Stimulated activated CD4-positive, alpha-beta T cell treated with anti-CD3 and anti-CD28 coated beads, Interleukin-12 subunit alpha, Interleukin-12 subunit beta, amount 100 ng/mL, for 48 hours (primary cell): Measurements from ENCODE around the gene TRAPPC2B.

ENCODE experiments used
- DNase-seq, 3 donors: peaks; one replicate each; pipeline ENCODE4 v3.0.0-alpha.2; 2020; ENCODE audit warnings: low read depth in 2 of 3, low spot score in 1 of 3

TRAPPC2B gene

DNA sequence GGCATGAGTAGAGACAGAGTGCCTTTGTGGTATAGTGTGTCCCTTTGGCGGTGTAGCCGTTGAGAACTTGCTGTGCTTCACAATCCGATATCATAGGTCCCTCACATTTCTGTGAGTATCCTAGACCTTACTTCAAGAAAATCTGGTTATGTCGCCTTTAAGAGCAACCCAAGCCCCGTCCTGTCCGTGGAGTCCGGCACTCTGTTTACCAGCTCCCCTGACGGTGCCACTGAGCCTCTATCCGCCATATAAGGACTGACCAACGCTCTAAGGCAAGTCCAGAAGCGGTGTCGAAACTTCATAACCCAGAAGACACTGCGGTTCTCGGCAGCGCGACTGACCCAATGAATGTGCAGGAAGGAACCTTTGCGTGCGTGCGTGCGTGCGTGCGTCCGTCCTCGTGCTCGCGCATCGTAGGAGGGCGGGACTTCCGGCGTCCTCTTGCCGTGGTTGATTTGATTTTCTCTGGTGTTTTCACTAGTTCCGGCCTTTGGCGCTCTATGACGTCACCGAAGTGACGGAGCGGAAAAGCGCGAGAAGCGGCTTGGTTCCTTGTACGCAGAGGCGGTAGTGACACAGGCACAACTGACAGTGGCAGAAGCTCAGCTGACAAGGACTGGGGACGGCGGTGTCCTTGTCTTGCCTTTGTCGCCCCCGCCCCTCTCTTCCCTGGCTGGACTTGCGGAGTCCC is at the start of gene TRAPPC2B, which contains the start of gene ZNF547:
TRAPPC2B (plus strand) TSS at position 555 of the 691 bp plus-strand sequence. CDS start 1,283 bp downstream, outside the sequence.
ZNF547 (plus strand) TSS at position 555 of the 691 bp plus-strand sequence. CDS start 5,005 bp downstream, outside the sequence.
- DNase-seq = peak; percentile 95 to 96 (median 96)

DNA sequence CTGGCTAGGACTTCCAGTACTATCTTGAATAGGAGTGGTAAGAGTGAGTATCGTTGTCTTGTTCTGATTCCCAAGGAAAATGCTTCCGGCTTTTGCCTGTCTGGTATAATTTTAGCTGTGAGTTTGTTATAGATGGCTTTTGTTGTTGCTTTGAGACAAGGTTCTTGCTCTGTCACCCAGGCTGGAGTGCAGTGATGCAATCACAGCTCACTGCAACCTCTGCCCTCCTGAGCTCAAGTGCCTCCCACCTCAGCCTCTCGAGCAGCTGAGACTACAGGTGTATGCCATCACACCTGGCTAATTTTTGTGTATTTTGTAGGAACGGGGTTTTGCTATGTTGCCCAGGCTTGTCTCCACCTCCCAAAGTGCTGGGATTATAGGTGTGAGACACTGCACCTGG is 49.2 kb upstream of the TRAPPC2B start:
- DNase-seq = no peak

DNA sequence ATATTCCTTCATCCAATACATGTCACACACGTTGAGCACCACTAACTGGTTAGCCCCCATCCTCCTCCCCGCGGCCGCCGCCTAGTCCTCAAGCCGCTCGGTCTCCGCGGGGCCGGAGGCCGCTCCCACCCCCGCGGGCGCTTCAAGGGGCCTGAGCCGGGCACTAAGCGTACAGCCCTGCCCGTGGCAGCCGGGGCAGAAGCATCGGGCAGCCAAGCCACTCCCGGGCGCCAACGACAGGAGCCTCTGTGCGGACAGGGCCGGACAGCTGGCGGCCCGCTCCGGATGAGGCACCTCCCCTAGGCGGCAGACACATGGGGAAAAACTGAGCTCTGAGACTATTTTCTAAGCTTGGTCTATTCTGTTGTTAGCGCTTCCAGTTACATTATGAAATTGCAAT is 45.8 kb upstream of the TRAPPC2B start:
- no peak for DNase-seq

DNA sequence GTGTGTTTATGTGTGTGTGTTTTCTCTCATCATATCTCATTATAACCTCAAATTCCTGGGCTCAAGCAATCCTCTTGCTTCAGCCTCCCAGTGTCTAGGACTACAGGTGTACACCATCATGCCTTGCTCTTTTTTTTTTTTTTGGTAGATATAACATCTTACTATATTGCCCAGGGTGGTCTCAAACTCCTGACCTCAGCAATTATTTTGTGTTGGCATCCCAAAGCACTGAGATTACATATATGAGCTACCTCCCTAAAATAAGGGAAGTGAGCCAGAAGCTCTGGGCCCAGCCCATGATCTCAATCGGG is 43.5 kb upstream of the TRAPPC2B start:
- no peak for DNase-seq

DNA sequence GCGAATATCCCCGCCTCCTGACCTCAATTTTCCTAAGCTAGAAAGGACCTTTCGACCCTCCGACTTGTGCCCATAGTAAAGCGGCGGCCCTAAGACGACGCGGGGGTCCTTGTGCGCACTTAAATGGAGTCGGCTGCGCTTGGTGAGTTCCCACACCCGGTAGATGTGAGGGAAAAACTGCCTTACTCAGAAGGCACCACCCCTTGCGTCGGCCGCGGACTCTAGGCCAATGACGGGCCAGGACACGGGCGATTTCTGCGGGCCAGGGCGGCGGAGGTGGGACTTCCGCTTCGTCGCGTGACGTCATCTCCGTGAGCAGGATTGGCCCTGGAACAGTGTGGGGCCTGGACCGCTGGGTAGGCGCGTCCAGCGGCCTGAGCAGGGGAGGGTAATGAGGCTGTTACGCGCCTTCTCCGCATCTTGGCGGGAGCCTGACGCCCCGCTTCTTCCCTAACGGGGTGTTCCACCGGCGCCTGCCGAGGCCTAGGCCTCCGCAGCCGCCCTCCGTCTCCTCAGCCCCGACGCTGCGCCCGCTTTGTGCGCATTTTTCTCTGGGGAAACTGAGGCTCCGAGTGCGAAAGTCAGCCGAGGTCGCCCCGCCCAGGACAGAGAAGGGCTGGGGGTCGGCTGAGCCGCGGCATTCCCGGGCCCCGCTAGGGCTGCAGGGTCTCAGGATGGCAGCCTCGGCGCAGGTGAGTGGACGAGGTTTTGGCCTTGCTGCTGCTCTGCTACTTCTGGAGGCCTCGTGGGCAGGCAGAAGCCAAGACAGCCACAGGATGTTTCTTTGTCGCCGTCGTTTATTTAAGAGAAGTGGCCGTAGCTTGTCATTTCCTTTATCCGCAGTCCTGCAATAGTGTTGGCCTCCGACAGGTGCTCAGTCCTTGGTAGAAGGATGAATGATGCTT is 42.9 kb upstream of the TRAPPC2B start, which contains the start of gene ZNF543:
ZNF543 (plus strand) TSS at position 293 of the 905 bp plus-strand sequence; CDS start at position 675, 382 bp downstream.
- peak; percentile 85 to 88 (median 85) for DNase-seq

DNA sequence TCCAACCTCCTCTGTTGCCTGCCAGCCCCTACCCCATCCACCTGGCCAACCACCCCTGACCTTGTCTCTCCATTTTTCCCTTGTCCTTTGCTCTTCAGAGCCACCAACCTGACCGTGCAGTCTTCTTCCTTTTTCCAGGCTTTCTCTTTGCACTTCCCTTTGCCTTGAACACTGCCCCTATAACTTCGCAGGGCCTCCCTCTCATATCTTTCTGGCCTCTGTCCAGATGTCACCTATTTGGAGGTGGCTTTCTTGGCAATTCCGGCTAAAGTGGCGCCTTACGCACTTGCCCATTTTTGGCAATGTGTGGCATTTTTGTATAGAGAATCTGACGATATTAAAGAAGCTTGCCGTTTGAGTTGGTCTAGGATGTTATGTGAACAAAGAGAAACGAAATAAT is 42.2 kb upstream of the TRAPPC2B start:
- DNase-seq = no peak

DNA sequence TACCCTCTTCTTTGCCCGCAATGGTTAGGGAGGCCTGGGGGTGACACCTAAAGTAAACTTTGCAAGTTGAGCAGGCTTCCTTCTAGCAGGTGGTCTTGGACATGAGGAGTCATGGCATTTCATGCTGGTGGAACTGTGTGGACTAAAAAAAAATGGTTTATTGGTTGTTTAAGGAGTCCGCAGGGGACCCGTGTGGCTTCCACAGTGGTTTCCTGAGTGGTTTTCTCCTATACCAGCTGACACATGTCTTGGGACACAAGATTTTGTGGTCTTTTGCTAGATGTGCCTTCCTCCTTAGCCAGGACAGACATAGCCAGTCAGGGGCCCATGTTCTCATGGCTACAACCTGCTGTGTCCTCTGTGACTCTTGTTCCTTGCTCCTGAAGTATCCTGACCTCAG is 41.6 kb upstream of the TRAPPC2B start:
- DNase-seq = no peak

DNA sequence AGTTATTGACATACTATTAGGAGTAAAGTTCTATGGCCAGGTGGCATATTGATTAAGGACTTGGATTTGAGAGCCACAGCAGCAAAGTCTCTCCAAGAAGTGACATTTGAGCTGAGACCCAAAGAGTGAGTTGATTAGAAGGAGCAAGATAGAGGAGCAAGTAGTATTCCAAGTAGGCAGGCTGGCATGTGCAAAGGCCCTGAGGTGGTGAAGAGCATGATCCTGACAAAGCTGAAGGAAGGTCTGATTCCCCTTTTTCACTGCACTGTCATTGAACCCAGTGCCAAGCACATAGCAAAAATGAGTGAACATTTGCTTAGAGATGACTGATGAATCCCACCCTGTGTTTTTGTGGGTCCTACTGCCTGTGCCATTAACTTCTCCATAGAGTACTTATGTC is 38.4 kb upstream of the TRAPPC2B start:
- no peak for DNase-seq

DNA sequence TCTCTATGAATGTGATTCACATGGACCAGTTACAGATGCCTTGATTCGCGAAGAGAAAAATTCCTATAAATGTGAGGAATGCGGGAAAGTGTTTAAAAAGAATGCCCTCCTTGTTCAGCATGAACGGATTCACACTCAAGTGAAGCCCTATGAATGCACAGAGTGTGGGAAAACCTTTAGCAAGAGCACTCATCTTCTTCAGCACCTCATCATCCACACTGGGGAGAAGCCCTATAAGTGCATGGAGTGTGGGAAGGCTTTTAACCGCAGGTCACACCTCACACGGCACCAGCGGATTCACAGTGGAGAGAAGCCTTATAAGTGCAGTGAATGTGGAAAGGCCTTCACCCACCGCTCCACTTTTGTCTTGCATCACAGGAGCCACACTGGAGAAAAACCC is 35.4 kb upstream of the TRAPPC2B start:
- DNase-seq = no peak

DNA sequence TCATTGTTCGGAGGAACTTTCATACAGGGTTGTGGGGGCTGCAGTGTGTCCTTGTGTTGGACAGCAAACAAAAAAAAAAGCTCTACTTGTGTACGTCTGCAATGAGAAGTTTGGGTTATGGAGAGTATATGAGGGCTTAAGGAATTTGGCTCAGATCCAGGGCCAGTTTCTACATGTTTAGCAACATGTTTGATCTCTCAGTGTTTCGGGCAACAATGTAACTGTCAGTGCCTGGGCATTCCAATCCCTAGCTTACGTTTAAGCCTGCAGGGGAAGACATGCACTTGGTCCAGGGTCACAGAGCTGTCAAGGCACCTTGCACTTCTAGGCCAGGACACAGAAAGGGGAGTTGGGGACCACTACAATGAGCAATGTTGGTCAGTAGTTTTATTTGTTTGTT is 29.2 kb upstream of the TRAPPC2B start:
- no peak for DNase-seq

DNA sequence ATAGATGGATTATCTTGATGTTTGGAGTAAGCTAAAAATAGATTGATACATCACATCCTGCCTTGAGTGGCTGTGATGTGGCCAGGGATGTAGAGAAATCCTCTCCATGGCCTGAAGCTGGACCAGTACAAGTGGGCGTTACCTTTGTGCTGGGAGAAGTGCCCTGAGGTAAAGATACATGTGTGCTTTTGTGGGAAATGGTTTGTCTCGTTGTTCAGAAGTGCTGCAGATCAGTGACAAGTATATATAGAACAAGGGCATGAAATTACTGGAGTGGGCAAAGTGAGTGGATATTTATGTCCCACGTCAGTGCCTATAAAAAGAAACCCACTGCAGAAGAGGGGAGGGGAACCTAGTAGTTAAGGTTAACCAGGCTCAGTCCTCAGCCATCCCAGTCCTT is 24.5 kb upstream of the TRAPPC2B start:
- DNase-seq = no peak

DNA sequence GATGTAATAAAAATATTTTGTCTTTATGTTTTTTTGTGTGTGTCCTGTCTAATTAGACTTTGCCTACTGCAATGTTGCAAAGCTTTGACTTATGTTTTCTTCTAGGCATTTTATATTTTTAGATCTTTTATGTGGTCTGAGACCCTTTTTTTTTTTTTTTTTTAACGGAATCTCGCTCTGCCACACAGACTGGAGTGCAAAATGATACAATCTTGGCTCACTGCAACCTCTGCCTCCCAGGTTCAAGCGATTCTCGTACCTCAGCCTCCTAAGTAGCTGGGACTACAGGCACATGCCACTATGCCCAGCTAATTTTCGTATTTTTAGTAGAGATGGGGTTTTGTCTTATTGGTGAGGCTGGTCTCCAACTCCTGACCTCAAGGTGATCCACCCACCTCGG is 20.8 kb upstream of the TRAPPC2B start:
- no peak for DNase-seq

DNA sequence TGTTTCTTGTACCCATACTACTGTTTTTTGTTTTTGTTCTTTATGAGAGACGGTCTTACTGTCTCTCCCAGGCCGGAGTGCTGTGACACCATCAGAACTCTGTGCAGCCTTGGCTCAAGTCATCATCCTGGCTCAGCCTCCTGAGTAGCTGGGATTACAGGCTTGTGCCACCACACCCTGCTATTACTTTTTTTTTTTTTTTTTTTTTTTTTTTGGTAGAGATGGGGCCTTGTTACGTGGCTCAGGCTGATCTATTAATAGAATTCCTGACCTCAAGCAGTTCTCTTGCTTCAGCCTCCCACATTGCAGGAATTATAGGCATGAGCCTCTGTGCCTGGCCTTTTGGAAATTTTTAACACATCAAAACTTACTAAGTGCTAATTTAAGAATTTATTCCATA is 15.2 kb upstream of the TRAPPC2B start:
- DNase-seq = no peak

DNA sequence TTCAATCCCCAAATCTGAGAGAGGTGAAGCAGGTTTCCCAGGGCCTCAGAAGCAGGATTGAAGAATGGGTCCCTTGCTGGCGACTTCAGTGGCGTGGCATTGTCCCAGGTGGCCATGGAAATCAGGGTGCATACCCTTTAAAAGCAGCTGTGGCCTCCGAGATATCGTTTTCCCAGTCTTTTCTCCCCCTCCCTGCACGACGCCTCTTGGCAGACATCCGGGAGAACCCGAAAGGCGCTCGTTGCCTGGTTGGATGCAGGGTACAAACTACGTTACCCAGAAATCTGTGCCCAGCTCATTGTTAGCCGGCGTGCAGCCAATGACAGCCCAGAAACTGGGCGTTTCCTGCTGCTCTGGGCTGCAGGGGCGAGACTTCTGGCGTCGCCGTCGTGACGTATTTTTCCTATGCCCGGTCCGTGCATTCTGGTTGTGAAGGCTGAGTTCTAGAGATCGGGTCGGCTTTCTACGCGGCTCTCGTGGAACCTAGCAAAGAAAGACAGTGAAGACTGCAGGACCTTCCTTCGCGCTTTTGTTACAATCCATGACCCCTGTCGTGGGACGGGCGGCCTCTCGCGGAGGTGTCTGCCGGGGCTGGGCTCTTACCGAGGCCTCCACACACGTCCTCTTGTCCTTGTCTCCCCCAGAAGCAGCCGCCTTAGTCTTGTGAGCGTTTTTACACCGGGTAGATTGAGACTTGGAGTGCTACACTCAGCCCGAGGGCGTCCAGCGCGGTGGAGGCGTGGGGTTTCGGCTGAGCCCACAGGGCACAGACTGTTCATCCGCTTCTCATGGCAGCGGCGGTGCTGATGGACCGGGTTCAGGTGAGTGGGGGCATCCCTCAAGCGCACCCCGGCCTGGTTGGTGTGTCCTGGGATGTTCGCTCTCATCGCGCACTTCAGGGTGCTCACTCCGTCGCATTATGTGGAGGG is 12.2 kb upstream of the TRAPPC2B start, which contains the start of gene ZNF304:
ZNF304 (plus strand) TSS at position 395 of the 929 bp plus-strand sequence; CDS start at position 789, 394 bp downstream.
- DNase-seq = peak; percentile 68 to 78 (median 77)

DNA sequence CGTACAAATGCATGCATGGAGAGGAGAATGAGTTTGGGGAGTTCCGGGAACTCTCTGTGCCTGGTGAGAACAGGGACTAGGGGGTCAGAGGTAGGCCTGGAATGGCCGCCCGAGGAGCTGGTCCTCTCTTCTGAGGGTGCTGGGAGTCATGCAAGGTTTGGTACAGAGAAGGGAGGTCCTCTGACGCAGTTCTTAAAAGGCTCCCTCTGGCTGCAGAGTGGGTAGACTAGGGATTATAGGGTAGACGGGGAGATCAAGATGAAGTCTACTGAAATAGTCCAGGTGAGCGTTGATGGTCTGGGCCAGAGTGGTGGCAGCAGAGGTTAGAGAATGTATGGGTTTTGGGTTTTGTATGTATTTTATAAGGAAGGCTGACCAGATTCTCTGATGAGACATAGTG is 11.5 kb upstream of the TRAPPC2B start:
- DNase-seq = no peak

DNA sequence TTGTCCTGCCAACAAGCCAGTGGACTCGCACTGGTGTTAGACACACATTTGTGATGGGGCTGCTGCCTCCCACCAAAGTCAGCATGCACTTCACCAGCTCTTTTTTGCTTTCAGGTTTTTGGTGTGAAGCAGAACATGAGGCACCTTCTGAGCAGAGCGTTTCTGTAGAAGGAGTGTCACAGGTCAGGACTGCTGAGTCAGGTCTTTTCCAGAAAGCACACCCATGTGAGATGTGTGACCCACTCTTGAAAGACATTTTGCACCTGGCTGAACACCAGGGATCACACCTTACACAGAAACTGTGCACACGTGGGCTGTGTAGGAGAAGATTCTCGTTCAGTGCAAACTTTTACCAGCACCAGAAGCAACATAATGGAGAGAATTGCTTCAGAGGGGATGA is 7.4 kb upstream of the TRAPPC2B start:
- DNase-seq = no peak

DNA sequence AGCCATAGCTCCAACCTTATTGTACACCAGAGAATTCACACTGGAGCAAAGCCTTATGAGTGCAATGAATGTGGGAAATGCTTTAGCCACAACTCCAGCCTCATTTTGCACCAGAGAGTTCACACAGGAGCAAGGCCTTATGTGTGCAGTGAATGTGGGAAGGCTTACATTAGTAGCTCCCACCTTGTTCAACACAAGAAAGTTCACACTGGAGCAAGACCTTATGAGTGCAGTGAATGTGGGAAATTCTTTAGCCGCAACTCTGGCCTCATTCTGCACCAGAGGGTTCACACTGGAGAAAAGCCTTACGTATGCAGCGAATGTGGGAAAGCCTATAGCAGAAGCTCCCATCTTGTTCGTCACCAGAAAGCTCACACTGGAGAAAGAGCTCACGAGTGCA is 5.9 kb upstream of the TRAPPC2B start:
- DNase-seq = no peak

DNA sequence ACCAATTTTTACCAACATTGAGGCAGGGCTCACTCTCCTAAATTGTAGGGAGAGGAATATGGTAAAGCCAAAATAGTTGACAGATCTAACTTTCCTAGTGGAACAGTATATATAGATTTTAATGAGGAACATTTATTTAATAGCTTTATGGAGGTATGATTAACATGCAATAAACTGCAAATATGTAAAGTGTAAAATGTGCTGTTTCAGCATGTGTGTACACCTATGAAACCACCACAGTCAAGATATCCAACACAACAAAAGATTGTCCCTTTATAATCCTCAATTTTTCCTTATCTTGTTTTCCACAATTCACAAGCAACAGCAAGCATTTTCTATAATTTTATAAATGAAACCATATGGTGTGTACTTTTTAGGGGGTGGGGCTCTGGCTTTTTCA is 4.1 kb upstream of the TRAPPC2B start:
- no peak for DNase-seq

DNA sequence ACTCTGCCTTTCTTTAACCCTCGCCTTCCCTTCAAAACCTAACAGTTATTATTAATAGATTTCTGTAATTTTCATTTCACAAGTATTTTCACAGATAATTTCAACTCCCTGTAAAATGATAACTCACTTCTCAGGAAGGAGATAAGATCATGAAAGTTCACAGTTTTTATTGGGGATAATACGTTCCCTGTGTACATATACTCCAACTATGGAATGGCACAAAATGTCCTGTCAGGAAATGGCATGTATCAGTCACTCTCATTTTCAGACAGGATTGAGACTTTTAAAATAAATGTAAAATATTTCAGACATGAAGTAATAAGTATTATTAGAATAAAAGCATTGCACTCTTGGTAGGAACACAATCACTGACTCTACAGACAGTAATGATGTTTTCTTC is 932 bp upstream of the TRAPPC2B start:
- no peak for DNase-seq

DNA sequence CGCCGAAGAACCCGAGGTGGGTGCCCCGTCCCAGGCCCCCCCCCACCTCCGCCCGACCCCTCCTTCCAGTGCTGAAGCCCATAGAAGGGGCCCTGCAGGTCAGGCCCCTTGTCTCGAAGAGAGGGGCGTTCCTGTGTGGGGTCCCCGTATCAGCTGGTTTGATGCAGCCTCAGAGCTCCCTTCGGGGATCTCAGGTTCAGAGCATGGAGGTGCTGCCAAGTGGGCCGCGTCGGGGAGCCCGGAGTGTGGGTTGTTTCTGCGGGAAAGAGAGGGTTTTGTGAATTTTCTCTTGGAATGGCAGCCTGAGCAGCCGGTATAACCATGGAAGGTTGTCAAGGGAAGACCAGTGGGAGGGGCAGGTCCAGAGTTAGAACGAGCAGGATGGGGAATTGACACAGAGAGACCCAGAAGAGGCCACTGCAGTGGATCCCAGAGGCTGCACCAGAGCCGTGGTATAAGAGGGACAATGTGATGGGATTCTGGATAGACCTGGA is 384 bp downstream of the TRAPPC2B start:
- DNase-seq = no peak

DNA sequence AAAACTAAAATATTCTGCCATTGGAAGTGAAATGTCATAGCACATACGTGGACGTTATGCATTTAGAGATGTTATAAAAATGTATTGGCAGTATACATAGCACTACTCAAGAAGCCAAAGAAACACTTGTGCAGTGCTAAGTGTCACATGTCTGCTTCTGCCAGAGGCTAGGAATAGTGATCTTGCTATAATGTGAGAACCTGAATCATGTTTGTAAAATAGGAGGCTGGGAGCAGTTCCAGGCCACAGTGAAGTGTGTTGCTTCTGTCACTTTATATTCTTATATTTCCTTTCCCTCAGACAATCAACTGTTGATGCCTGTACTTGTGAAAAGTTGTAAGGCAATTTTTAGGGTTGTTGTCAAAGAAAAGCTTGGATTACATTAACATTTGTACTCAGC is 3.4 kb downstream of the TRAPPC2B start:
- DNase-seq = no peak
